Dermis microvascular lymphatic vessel endothelial cell (primary cell): ENCODE results near the gene C16orf87. TPM values are rescaled to one million over a fixed set of nuclear protein-coding genes. Genes with fewer than 3 reads are reported as not detected.
"Not testable (repeated sequence)": the region's sequence is repeated elsewhere in the genome, so short reads cannot be mapped to it uniquely, and the experiment has no call there.

Experiments used
- DNase-seq, 2 donors: peaks; one replicate each; pipeline versions ENCODE4 v3.0.0 to v3.0.0-alpha.2; 2010; ENCODE audit warnings: low read depth in 2 of 2
- total RNA-seq: library from RNA; depleted of rRNA; stranded (reverse); fragments of >200 nt; gene quantifications from 2 replicates; pipeline ENCODE4 v1.2.1, GENCODE V29; 2014

Gene C16orf87
- total RNA-seq, 1 donor from 2014 or later = 5.8 TPM

DNA sequence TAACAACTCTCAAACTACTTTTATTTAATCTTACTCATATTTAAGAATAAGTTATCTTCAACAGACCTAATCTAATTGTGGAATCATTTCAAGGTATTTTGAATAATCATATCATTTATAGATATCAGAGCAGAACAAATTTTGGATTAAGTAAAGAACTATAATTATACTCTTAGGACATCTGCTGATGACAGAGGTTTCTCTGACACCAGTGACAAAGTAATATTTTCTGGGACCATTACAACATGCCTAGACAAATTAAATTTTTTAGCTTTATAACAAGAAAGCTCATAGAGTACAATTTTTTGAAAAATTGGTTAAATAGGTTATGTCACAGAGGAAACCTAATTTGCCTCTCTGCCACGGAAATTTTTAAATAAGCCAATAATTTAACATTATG is 30.5 kb downstream of the C16orf87 start:
- no peak for DNase-seq

DNA sequence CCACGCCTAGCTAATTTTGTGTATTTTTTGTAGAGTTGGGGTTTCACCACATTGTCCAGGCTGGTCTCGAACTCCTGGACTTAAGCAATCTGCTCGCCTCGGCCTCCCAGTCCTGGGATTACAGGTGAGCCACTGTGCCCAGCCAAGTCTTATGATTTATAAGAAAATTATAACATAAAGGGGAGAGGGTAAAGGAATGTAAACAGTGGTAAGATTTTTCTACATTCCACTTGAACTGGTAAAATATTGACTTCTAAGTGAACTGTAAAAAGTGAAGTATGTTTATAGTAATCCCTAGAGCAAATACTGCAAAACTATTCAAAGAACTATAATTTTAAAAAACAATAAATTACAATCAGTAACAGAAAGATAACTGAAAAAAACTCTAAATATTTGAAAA is 33.5 kb downstream of the C16orf87 start:
- DNase-seq = no peak

DNA sequence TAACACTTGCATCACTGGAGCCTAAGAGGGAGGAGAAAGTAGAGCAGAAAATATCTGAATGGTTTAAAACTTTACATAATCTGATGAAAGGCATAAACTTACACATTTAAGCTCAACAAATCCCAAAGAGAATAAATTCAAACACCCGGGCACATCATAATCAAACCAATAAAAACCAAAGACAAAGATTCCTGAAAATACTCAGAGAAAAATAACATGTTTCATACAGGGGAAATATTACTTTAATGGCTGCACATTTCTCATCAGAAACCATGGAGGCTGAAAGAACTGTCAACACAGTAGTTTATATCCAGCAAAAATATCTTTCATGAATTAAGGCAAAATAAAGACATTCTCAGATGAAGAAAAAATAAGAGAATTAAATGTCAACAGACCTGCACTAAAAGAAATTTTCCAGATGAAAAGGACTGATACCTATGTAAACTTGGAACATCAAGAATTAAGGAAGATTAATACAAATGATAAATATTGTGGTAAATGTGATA is 34.2 kb downstream of the C16orf87 start:
- no peak for DNase-seq

DNA sequence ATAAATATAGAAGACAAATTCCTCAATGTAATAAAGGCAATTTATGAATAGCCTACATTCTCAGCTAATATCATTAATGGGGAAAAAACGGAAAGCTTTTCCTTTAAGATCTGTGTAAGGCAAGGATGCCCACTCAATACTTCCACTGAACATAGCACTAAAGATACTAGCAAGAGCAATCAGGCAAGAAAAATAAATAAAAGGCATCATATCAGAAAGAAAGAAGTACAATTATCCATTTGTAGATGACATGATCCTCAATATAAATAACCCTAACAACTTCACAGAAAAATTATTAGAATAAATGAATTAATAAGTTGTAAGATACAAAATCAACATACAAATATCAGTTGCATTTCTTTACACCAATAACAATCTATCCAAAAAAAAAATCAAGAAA is 37.1 kb downstream of the C16orf87 start:
- DNase-seq = no peak

DNA sequence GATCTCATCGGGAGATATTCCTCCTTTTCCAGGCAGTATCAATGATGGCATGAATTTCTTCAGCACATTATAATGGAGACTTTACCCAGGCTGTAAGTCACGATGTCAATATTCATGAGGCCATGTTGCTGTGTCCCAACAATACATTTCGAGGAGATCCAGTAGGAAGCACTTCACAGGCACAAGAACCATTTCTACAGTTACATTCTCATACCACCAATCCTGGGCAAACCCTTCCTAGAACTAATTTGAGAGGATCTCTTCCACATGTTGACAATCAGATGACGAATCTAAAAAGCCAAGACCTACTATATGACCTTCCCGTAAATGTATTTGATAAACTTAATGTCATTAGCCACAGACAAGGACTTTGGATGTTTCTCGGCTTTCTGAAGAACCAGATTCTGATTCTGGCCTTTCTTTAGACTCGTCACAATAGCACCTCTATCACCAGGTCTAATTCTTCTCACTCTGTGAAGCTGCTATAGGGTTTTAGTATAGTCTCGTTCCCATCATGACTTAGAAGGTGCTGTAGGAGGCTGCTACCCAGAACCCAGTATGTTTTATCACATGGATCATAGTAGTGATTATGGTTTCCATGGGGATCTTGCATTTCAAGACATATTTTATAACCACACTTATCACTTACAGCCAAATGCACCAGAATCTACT is 40.2 kb downstream of the C16orf87 start:
- DNase-seq = no peak

DNA sequence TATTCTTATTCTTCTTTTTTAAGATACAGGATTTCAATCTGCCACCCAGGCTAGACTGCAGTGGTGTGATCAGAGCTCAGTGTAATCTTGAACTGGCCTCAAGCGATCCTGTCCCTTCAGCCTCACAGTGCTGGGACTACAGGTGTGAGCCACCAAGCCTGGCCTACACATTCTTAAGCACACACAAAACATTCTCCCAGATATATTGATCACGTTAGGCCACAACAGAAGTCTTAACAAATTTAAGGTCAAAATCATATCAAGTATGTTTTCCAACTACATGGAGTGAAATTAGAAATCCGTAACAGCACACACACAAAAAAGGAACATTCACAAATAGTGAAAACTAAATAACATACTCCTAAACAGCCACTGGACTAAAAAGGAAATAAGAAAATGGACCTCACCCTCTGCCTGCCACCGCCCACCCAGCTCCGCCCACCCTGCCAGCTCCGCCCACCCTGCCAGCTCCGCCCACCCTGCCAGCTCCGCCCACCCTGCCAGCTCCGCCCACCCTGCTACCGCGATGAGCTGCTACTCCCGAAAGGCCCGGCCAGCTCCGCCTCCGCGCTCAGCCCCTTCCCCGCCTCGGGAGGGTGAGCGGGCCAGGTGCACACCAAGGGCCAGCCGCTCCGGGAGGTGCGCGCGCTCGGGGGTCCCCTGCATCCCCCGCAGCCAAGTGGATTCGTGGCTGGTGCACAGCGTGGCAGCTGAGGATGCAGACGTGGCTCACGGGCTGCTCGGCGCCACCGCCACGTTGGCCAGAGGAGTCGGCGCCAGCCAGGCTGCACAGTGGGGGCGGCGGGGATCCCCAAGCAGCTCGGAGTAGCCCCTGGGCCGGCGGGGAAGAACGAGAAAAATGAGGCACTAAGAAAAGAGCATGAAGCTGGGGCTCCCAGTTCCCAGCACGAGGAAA is 41.2 kb downstream of the C16orf87 start:
- peak; percentile 28 to 73 for DNase-seq

DNA sequence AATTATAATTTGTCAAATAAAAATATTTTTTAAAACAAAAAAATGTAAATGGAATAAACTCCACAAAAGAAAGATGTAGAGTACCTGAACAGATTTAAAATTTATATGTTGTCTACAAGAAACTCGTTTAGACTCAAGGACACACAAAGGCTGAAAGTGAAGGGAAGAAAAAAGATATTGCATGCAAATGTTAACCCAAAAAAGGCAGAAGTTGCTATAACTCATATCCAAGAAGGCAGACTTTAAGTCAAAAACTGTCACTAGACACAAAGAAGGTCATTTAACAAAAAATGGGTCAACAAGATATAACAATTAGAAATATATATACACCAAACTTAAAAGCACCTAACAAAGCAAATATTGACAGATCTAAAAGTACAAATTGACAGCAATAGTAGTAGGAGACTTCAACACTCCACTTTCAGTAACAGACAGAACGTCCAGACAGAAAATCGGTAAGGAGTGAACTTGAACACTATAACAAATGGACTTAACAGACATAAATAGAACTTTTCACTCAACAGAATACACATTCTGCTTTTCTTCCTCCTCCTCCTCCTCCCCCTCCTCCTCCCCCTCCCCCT is 42.0 kb downstream of the C16orf87 start:
- no peak for DNase-seq

DNA sequence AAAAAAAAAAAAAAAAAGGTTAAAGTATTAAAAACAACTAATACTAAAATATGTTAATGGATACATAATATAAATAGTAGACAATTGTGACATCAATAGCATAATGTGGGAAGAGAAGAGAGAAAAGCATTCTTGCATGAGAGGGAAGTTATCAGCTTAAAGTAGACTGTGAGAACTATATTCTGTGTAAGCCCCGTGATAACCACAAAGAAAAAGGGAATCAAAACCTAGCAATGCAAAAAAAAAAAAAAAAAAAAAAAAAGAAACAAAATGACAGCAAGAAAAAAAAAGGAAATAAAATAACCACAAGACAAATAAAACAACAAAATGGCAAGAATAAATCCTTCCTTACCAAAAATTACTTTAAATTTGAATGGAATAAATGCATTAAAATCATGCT is 43.1 kb downstream of the C16orf87 start:
- DNase-seq = no peak

DNA sequence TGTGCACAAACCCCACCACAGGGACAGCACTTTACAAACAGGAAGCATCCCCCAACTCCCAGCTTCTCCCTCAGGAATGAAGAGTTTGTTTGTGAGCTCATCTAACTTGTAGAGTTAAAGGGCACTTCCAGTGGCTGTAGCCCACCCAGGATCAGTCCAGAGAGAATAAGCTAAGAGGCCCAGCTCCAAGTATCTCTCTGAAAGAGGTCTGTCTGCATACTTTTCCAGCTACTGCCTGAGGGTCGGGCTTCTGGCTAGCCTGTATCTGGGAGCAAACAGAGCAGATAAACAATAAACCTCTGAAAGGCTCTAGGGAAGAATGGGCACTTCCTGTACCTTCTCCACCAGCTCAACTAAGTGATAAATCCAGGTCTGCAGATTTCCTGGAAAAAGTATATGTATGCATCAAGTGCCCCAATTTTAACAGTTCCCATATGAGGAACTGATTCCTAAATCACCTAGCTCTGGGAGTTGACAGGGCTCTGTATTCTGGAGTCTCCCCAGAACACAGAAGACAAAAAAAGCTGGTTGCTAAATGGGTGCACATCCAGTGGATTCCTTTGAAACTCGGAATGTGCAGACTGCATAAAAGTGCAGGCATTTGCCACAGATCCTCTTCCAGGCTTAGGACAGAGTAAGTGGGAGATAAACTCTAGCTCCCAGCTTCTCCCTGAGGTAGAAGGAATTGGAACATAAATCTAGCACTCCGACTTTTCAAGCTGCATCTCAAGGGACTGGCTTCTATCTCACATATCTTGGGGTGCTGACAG is 45.7 kb downstream of the C16orf87 start:
- no peak for DNase-seq

DNA sequence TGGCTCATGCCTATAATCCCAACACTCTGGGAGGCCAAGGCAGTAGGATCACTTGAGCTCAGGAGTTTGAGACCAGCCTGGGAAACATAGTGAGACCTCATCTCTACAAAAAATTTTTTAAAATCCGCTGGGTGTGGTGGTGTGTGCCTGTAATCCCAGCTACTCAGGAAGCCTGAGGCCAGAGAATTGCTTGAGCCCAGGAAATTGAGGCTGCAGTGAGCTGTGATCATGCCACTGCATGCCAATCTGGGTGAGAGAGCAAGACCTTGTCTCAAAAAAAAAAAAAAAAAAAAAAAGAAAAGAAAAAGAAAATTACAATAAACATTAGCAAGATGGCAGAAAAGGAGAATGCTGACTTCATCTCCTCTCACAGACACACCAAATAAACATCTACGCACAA is 46.4 kb downstream of the C16orf87 start:
- DNase-seq = not testable (repeated sequence)

DNA sequence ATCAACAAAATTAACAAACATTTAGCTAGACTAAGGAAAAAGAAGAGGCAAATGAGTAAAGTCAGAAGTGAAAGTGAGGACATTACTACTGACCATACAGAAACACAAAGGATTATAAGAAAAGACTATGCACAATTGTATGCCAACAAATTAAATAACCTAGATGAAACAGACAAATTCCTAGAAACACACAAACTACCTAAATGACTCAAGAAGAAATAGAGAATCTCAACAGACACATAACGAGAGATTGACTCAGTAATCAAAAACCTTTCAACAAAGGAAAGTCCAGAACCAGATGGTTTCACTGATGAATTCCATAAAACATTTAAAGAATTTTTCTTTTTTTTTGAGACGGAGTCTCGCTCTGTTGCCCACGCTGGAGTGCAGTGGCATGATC is 47.2 kb downstream of the C16orf87 start:
- DNase-seq = no peak

DNA sequence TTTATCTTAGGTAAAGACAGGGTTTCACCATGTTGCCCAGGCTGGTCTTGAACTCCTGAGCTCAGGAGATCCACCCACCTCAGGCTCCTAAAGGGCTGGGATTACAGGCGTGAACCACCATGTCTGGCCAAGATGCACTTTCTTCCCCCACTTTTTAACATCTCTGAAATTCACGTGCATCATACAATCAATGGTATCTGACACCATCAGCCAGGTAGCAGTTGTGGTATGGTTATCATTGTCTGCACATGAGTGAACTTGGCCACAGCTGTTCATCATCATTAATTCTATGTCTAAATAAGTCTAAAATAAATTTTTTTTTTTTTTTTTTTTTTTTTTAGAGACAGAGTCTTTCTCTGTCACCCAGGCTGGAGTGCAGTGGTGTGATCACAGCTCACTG is 48.7 kb downstream of the C16orf87 start:
- DNase-seq = no peak

DNA sequence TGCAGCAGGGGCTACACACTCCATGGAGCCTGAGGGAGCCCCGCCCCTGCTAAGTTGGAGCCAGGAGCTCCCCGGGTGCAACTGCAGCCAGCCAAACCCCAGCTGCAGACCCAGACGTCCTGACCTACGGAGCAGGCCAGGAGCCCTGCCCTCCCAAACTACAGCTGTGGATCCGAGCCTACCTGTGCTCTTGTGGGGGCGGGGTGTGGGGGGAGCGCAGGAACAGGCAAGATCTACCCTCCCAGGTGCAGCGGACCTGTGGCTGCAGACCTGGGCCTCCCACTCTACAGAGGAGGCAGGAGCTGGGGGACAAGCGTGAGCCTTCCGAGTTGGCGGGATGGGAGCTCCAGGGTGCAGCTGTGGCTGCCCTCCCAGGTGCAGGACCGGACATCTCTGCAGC is 53.2 kb downstream of the C16orf87 start:
- DNase-seq = no peak

DNA sequence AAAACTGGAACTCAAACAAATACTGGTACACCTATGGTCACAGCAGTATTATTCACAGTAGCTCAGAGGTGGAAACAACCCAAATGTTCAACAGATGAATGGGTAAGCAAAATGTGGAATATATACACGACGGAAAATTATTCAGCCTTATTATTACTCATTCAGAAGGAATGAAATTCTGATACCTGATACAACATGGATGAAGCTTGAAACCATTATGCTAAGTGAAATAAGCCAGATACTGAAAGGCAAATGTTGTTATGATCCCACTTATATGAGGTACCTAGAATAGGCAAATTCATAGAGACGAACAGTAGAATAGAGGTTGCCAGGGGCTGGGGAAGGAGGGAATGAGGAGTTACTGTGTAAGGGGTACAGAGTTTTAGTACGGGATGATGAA is 55.8 kb downstream of the C16orf87 start:
- no peak for DNase-seq

DNA sequence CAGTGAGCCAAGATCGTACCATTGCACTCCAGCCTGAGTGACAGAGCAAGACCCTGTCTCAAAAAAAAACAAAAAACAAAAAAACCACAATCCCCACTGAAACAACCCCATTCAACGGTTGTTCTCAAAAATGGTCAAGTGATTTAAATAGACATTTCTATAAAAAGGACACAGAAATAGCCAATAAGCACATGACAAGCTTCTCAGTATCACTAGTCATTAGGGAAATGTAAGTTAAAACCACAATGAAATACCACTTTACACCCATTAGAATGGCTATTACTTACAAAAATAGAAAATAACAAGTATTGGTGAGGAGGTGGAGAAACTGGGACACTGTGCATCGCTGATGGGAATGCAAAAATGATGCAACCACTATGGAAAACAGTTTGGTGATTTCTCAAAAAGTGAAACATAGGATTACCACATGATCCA is 56.2 kb downstream of the C16orf87 start:
- no peak for DNase-seq

DNA sequence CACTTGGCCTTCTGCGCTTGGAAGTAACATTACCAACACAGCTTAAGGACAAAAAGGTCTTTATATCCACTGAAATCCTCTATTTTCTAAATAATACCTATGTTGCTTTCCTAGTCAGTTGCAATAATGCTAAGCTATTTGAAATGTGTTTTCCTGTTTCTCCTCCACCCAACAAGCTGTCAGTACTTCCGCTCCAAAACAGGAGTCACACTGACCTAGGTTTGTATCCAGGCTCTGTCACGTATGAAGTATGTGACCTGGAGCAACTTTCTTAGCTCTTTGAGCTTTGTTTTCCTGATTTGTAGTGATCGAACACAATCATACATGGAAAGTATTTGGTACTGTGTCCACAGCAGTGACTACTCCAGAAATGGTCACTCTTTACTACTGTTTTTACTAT is 58.5 kb downstream of the C16orf87 start:
- peak in 1 of 2 donors; percentile 12 for DNase-seq

DNA sequence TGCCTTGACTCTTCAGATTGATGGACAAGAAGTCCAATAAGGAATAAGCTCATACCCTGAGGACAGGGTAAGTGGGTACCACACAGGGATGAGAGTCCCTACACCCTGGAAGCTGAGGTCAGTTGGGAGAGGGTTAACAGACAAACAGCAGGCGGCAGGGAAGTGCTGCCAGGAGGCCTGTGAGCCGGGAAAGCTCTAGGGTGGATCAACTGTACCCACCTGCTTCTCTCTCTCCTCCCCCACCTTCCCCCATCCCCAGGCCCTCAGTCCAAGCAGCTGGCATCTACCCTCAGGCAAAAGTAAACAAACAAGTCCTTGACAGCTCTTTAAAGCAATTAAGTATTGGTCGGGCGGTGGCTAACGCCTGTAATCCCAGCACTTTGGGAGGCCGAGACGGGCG is 62.2 kb downstream of the C16orf87 start:
- no peak for DNase-seq

DNA sequence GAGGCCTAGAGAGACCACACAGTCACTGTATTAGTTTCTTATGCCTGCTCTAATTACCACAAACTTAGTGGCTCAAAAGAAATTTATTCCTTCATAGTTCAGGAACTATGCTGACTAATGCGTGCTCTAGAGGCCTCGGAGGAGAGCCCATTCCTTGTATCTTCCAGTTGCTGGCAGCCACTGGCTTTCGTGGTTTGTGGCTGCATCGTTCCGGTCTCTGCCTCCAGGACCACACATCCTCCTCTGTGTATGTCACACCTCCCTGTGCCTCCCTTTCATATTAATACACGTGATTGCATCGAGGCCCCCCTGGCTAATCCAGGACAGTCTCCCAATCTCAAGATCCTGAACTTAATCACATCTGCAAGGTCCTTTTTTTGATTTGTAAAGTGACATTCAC is 65.9 kb downstream of the C16orf87 start:
- DNase-seq = no peak

DNA sequence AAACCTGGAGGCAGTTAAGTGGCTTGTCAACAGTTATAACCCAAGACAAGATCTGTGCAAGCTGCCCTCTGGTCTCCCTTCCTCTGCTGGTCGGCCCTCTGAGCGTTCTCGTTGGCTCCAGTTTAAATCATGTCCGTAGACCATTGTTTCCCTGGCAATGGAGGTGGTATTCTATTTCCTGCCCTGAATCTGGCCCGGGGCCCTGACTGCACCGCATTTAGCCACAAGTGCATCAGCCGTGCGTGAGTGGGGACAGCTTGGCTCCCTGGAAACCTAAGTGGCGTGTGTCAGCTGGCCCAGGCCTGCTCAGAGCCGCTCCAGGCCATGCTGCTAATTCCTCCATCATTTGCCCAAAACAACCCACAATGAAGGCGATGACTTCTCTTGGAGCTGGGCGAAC is 67.8 kb downstream of the C16orf87 start:
- peak in 1 of 2 donors; percentile 2 for DNase-seq

DNA sequence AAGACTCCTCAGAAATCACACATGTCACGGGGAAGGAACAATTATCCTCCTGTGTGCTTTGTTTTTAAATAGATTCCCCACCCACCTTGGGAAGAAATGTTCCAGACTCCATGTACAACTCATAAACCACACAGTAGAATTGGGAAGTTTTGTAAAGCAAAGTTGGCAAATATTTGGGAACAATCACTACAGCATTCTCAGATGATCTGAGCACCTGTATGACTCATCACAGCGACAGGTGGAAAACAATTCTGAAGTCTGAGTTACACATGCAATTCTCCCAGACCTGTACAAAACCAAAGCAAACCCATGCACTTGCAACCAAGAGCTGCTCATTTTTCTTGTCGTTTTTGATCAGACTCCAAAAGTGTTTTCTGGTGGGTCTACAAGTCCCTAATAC is 68.4 kb downstream of the C16orf87 start:
- DNase-seq = no peak

DNA sequence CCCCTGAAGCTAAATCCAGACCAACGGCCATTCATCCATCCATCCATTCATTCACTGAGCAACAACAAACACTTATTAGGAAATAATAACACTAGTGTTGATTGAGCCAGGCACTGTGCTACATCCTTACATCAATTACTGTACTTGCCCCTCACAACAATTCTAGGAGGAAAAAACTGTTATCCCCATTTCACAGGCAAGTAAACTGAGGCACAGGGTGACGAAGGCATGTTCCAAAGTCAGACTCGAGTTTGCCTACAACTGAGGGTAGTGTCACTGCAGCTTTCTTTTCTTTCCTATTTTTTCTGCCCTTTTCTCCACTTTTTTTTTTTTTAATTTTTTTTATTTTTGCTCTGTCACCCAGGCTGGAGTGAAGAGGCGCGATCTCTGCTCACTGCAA is 71.7 kb downstream of the C16orf87 start:
- DNase-seq = no peak
